ENCODE measurements around the gene IRF2BP2.

DNA sequence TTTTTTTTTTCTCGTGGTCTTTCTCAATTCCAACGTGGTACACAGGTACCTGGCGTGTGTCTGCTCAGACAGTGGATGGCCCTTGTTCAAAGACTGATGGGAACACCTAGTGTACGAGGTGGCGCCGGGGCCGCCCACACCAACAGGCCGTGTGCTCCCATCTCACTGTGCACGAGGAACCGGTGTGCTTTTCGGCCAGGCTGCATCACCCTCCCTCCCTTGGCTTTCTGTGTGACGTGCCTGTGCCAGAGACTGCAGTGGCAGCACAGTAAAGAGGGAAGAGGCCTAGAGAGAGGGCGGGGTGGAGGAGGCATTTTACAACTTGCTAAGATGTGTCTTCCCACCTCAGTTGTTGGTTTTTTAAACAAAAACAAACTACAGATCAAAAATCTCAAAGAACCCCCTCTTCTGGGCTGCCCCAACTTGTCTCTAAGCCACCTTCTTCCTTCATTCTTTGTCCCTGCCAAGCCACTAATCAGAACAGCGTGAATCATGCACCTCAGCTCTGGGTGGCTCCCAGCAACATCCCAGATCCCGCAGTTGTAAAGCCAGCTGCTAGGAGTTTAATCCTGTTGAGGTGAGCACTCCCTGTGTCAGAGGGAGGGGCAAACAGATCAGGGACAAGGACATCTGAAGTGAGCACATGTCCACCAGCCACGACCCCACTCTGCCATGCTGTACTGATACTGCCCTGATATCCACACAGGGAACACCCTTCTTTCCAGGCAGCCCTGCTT is 20.7 kb downstream of the IRF2BP2 start:
- TF ChIP-seq ZNF780A (CRISPR knock-in tag; IDR thresholded peaks at IDR 0.05) (no peak), ZNF274 (CRISPR knock-in tag; IDR thresholded peaks at IDR 0.05) (no peak), SIN3B (IDR thresholded peaks at IDR 0.05; ENCODE audit: low read length) (no peak), EZH2 (conservative IDR thresholded peaks at IDR 0.05; ENCODE audit: low read depth, low read length) (no peak), XRCC5 (optimal IDR thresholded peaks at IDR 0.05; ENCODE audit: low read length) (no peak)

All from HepG2 (cell line).